HepG2 (cell line): ENCODE measurements around the gene TAS2R40. TPM values are rescaled to one million over a fixed set of nuclear protein-coding genes. Genes with fewer than 3 reads are reported as not detected.

ENCODE experiments used
- NFATC3 ChIP-seq: sonication (generic); formaldehyde crosslinking; IDR thresholded peaks from 2 replicates; pipeline ENCODE4 v1.5.1; 2020; ENCODE audit warnings: mild to moderate bottlenecking, missing genetic modification reagents
- SRF ChIP-seq: IDR thresholded peaks from 2 replicates; pipeline ENCODE4 v1.6.1; 2011; ENCODE audit warnings: mild to moderate bottlenecking, low read depth, low read length, moderate library complexity
- STAT5B ChIP-seq: sonication (generic); formaldehyde crosslinking; IDR thresholded peaks from 2 replicates; pipeline ENCODE4 v1.4.0; 2020; ENCODE audit warnings: missing genetic modification reagents
- THRA ChIP-seq: sonication (generic); formaldehyde crosslinking; IDR thresholded peaks from 2 replicates; pipeline ENCODE4 v1.4.0; 2020; ENCODE audit warnings: missing genetic modification reagents, borderline replicate concordance
- ZNF75D ChIP-seq: sonication (generic); formaldehyde crosslinking; IDR thresholded peaks from 2 replicates; pipeline ENCODE4 v1.8.1; 2023; ENCODE audit warnings: missing genetic modification reagents, mild to moderate bottlenecking, borderline replicate concordance
- polyA plus RNA-seq, 8 experiments: library from polyadenylated mRNA; depleted of rRNA in 3 of 8; stranded (reverse) in 7 of 8; unstranded in 1 of 8; fragments of >200 nt; fragmentation: Illumina TruSeq in 4 of 8; extraction: Trizol in 4 of 8; gene quantifications; 2 replicates each; pipeline versions ENCODE4 v1.2.1 to v1.2.3, GENCODE V29; 2011 to 2016; ENCODE audit warnings: low read depth in 4 of 8, missing spikeins in 1 of 8, mixed read lengths in 1 of 8; ENCODE audit not compliant: insufficient read depth in 1 of 8
- total RNA-seq, 5 experiments: library from RNA; depleted of rRNA; stranded (reverse); fragments of >200 nt; fragmentation: Illumina TruSeq; extraction: Trizol; gene quantifications; 2 replicates each; pipeline ENCODE4 v1.2.3, GENCODE V29; 2016; ENCODE audit warnings: low read depth in 1 of 5
- TF ChIP-seq, protein P1 (sequence below), 2 experiments: sonication (generic) in 1 of 2; formaldehyde crosslinking in 1 of 2; IDR thresholded peaks; 2 replicates each; pipeline versions ENCODE4 v1.6.1 to v1.9.0; 2014 to 2022; ENCODE audit warnings: antibody characterized with exemption in 1 of 2, borderline replicate concordance in 1 of 2, inconsistent platforms in 1 of 2, low read depth in 1 of 2, missing genetic modification reagents in 1 of 2
- TF ChIP-seq, protein P2 (sequence below): fragments of 450-650 bp; IDR thresholded peaks from 2 replicates; pipeline ENCODE4 v1.6.1; 2016

Gene TAS2R40
- total and polyA plus RNA-seq, 2 of the 13 experiments (the other 11 are each of a cell fraction or from before 2014, with no cell fraction given): not detected

DNA sequence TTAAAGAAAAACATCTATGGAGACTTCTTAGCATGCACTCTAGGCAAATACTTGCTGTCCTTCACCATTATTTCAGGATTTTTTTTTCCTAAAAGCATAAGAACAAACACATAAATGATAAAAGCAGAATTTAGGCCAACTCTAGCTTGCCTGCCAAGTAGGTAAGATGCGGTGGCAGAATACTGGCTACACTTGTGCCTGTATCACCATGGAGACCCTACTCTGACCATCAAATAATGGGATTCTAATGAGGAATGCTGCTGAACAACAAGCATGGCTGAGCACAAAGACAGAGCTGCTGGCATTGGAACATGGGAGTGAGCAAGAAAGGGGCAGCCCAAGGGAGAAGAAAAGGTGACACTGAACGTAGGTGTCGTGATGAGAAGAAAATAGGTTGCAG is 18.5 kb upstream of the TAS2R40 start (continued):
- TF ChIP-seq, protein P1, sequence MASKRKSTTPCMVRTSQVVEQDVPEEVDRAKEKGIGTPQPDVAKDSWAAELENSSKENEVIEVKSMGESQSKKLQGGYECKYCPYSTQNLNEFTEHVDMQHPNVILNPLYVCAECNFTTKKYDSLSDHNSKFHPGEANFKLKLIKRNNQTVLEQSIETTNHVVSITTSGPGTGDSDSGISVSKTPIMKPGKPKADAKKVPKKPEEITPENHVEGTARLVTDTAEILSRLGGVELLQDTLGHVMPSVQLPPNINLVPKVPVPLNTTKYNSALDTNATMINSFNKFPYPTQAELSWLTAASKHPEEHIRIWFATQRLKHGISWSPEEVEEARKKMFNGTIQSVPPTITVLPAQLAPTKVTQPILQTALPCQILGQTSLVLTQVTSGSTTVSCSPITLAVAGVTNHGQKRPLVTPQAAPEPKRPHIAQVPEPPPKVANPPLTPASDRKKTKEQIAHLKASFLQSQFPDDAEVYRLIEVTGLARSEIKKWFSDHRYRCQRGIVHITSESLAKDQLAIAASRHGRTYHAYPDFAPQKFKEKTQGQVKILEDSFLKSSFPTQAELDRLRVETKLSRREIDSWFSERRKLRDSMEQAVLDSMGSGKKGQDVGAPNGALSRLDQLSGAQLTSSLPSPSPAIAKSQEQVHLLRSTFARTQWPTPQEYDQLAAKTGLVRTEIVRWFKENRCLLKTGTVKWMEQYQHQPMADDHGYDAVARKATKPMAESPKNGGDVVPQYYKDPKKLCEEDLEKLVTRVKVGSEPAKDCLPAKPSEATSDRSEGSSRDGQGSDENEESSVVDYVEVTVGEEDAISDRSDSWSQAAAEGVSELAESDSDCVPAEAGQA (IDR thresholded peaks at IDR 0.05; ENCODE audit: low read depth): no peak
- TF ChIP-seq, protein P1 (CRISPR knock-in tag; IDR thresholded peaks at IDR 0.05; ENCODE audit: borderline replicate concordance): no peak
- TF ChIP-seq ZNF75D (CRISPR knock-in tag) (no peak), THRA (CRISPR knock-in tag) (no peak), STAT5B (CRISPR knock-in tag) (no peak), NFATC3 (CRISPR knock-in tag) (no peak), SRF (no peak)
- TF ChIP-seq, protein P2, sequence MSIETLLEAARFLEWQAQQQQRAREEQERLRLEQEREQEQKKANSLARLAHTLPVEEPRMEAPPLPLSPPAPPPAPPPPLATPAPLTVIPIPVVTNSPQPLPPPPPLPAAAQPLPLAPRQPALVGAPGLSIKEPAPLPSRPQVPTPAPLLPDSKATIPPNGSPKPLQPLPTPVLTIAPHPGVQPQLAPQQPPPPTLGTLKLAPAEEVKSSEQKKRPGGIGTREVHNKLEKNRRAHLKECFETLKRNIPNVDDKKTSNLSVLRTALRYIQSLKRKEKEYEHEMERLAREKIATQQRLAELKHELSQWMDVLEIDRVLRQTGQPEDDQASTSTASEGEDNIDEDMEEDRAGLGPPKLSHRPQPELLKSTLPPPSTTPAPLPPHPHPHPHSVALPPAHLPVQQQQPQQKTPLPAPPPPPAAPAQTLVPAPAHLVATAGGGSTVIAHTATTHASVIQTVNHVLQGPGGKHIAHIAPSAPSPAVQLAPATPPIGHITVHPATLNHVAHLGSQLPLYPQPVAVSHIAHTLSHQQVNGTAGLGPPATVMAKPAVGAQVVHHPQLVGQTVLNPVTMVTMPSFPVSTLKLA: no peak
